OCI-LY7 (cell line): ENCODE measurements around the gene GLIPR2. TPM values are rescaled to one million over a fixed set of nuclear protein-coding genes. Genes with fewer than 3 reads are reported as not detected.
A peak's percentile ranks its signal among the peaks of the same experiment; 100 is the strongest.

ENCODE experiments used
- BruUV-seq: library from RNA; stranded (reverse); fragments of 400-500 nt; replicated peaks from 2 replicates; lab custom pipeline; 2021; lab: Mats Ljungman, UMichigan
- CTCF ChIA-PET: fragments of 300-600 bp; sonication (Branson Sonifier 250); formaldehyde crosslinking; loops from one replicate; lab custom pipeline; 2022; ENCODE audit warnings: antibody characterized with exemption; ENCODE audit not compliant: unreplicated experiment; lab: Charles Lee
- POLR2A ChIA-PET: fragments of 300-600 bp; sonication (Branson Sonifier 250); formaldehyde crosslinking; loops from one replicate; lab custom pipeline; 2022; ENCODE audit warnings: antibody characterized with exemption; lab: Charles Lee
- DNase-seq: peaks from one replicate; pipeline ENCODE4 v3.0.0-alpha.2; 2015; ENCODE audit warnings: low spot score
- H2AFZ ChIP-seq: fragments of 200-600 bp; sonication (generic), shearing (Covaris generic); 2 replicates; pipeline ENCODE4 v1.6.1; 2014; ENCODE audit warnings: mild to moderate bottlenecking, antibody characterized with exemption, low read length, moderate library complexity
- H3K27ac ChIP-seq: fragments of 200-600 bp; sonication (generic); 2 replicates; pipeline ENCODE4 v1.5.1; 2014; ENCODE audit warnings: mixed run types, low read depth, mild to moderate bottlenecking, moderate library complexity, low read length, inconsistent platforms; ENCODE audit not compliant: poor library complexity, severe bottlenecking
- H3K36me3 ChIP-seq: fragments of 200-600 bp; sonication (generic); 2 replicates; pipeline ENCODE4 v1.6.1; 2014; ENCODE audit warnings: mild to moderate bottlenecking, antibody characterized with exemption, low read length, moderate library complexity, mixed read lengths; ENCODE audit not compliant: insufficient read depth
- H3K4me1 ChIP-seq: fragments of 200-600 bp; sonication (generic); 2 replicates; pipeline ENCODE4 v1.5.1; 2014; ENCODE audit warnings: mild to moderate bottlenecking, low read length; ENCODE audit not compliant: insufficient read depth, poor library complexity, severe bottlenecking
- H3K4me2 ChIP-seq: fragments of 200-600 bp; sonication (generic); 2 replicates; pipeline ENCODE4 v1.6.1; 2014; ENCODE audit warnings: mild to moderate bottlenecking, low read length
- H3K4me3 ChIP-seq: fragments of 200-600 bp; sonication (generic); 2 replicates; pipeline ENCODE4 v1.5.1; 2014; ENCODE audit warnings: mild to moderate bottlenecking, low read depth, low read length; ENCODE audit not compliant: poor library complexity, severe bottlenecking
- H3K79me2 ChIP-seq: fragments of 200-600 bp; sonication (generic); 2 replicates; pipeline ENCODE4 v1.6.1; 2016; ENCODE audit warnings: low read depth, mild to moderate bottlenecking, low read length, moderate library complexity, mixed read lengths; ENCODE audit not compliant: insufficient read depth
- H3K9me2 ChIP-seq: fragments of 200-600 bp; sonication (generic); 2 replicates; pipeline ENCODE4 v1.6.1; 2016; ENCODE audit warnings: mild to moderate bottlenecking, low read length, mixed read lengths; ENCODE audit not compliant: insufficient read depth
- H3K9me3 ChIP-seq: fragments of 200-600 bp; sonication (generic); 2 replicates; pipeline ENCODE4 v1.6.1; 2014; ENCODE audit warnings: mild to moderate bottlenecking, mixed run types, low read length, mixed read lengths
- H4K20me1 ChIP-seq: fragments of 200-600 bp; sonication (generic); 2 replicates; pipeline ENCODE4 v1.6.1; 2014; ENCODE audit warnings: mild to moderate bottlenecking, antibody characterized with exemption, low read length, moderate library complexity, mixed read lengths; ENCODE audit not compliant: insufficient read depth
- EZH2phosphoT487 ChIP-seq: fragments of 200-600 bp; sonication (generic); IDR thresholded peaks from 2 replicates; pipeline ENCODE4 v1.6.1; 2018; ENCODE audit warnings: low read depth, borderline replicate concordance, mild to moderate bottlenecking, mixed run types, antibody characterized with exemption, low read length, moderate library complexity, mixed read lengths
- intact Hi-C: fragments of 100-400 bp; cut with micrococcal nuclease; formaldehyde crosslinking; loops from one replicate; pipeline ENCODE4 v1.10.0; 2022; ENCODE audit not compliant: unreplicated experiment
- total RNA-seq, 2 experiments: library from RNA; depleted of rRNA in 1 of 2; stranded (reverse); fragments of >200 nt in 1 of 2; shearing (Covaris generic) in 1 of 2; gene quantifications; 2 replicates each; pipeline ENCODE4 v1.2.3, GENCODE V29; 2014 to 2022
- TF ChIP-seq, protein P1 (sequence below): fragments of 200-600 bp; sonication (generic); conservative IDR thresholded peaks from 2 replicates; pipeline ENCODE4 v1.5.1; 2014; ENCODE audit warnings: mild to moderate bottlenecking, antibody characterized with exemption, low read length, moderate library complexity, mixed read lengths

Gene GLIPR2
- total RNA-seq, 2 experiments from 2014 or later = not detected

DNA sequence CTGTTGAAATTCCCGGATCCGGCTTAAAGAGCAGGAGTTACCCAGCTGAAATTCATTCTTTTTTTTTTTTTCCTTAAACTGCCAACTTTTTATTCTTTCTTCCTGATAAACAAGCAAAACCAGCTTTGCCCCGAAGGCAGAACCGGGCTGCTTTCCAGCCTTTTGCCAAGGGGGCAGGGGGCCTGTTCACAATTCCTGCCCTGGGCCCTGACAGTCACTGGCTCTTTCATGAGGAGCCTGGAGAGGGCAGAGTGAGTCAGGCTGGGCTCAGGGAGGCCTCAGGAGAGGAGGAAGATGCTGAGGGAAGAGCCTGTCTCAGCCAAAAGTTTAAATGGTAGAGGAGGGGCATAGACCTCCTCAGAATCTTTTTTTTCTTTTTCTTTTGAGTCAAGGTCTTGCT lies 4.8 kb downstream of the GLIPR2 start:
- Histone ChIP-seq H3K9me2 (no peaks in the 10 kb centered on the region), H3K4me2 (no peak overlapping the region), H3K9me3 (peaks cover 10% of the 10 kb centered on the region; the same call in 1 of the 2 replicates), H4K20me1 (no peaks in the 10 kb centered on the region), H3K79me2 (no peaks in the 10 kb centered on the region), H3K4me3 (no peak overlapping the region), H3K4me1 (peaks cover 20% of the 10 kb centered on the region), H2AFZ (no peak overlapping the region), H3K27ac (no peak overlapping the region), H3K36me3 (no peaks in the 10 kb centered on the region)
- TF ChIP-seq EZH2phosphoT487 = no peak
- TF ChIP-seq, protein P1, sequence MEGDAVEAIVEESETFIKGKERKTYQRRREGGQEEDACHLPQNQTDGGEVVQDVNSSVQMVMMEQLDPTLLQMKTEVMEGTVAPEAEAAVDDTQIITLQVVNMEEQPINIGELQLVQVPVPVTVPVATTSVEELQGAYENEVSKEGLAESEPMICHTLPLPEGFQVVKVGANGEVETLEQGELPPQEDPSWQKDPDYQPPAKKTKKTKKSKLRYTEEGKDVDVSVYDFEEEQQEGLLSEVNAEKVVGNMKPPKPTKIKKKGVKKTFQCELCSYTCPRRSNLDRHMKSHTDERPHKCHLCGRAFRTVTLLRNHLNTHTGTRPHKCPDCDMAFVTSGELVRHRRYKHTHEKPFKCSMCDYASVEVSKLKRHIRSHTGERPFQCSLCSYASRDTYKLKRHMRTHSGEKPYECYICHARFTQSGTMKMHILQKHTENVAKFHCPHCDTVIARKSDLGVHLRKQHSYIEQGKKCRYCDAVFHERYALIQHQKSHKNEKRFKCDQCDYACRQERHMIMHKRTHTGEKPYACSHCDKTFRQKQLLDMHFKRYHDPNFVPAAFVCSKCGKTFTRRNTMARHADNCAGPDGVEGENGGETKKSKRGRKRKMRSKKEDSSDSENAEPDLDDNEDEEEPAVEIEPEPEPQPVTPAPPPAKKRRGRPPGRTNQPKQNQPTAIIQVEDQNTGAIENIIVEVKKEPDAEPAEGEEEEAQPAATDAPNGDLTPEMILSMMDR = 0 out of 2 replicates have a peak, but pooled peaks have one; percentile 15
- ChIA-PET CTCF (no interaction called here), POLR2A (interaction anchor here (0.7 kb wide), 1 partner anchor 16 kb away, joined by 3 read pairs; no protein-coding TSS in a partner anchor)
- intact Hi-C loops = no loop called here
- BruUV-seq = no TSS peak
- no peak for DNase-seq

- DNase-seq = no peak
- no peaks in the 10 kb centered on the region for H3K79me2 ChIP-seq
- TF ChIP-seq, protein P1 = no peak
- TF ChIP-seq EZH2phosphoT487 = no peak
- POLR2A ChIA-PET = interaction anchor here (0.7 to 1.2 kb wide), 2 partner anchors 9 to 15 kb away, joined by 3 to 4 read pairs; no protein-coding TSS in a partner anchor
- intact Hi-C loops = no loop called here
- peaks cover 12% of the 10 kb centered on the region; the same call in 1 of the 2 replicates for H3K9me3 ChIP-seq
- H3K27ac ChIP-seq = no peak overlapping the region
- CTCF ChIA-PET = no interaction called here
- H3K4me1 ChIP-seq = peaks cover 20% of the 10 kb centered on the region
- no peak overlapping the region for H3K4me2 ChIP-seq
- H3K4me3 ChIP-seq = no peak overlapping the region
- H3K36me3 ChIP-seq = no peaks in the 10 kb centered on the region
- H2AFZ ChIP-seq = no peak overlapping the region
- H4K20me1 ChIP-seq = no peaks in the 10 kb centered on the region
- no TSS peak for BruUV-seq
- H3K9me2 ChIP-seq = no peaks in the 10 kb centered on the region
Observed at GRCh38 chr9:36141761-36142160, 5.2 kb downstream of the GLIPR2 start.

DNA sequence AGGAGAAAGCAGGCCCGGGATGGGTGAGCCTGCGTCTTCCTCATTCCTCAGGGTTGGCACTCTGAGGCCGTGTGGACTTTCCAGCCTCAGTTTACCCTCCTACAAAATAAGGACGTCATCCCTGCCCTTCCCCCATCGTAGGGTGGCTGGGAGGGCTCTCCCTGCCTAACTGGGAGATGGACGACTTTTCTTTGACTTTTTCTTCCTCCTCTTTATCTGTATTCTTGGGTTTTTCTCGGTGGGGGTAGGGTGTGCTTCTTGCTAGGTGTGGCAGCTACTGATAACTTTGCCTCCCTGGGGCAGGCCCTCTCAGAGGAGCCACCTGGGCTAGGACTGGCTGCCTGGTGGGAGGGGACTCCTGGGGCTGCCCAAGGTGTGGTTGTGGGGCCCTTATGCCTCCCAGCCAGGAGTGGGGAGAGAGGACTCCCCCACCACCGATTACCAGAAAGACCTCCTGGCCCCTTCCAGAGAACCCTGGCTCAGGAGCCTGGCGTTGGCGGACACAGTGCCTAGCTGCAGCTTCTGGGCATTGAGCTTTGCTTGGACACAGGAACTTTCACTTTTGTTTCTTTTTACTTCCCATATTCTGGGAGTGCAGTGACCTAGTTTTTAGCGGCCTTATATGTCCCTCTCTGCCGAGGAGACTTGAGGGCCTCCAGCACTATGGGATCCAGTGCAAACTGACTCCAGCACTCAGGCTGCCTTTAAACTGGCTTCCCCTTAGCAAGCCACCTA lies 6.1 kb downstream of the GLIPR2 start:
- H3K4me1 ChIP-seq = peaks cover 20% of the 10 kb centered on the region
- CTCF ChIA-PET = no interaction called here
- H3K36me3 ChIP-seq = no peaks in the 10 kb centered on the region
- H4K20me1 ChIP-seq = no peaks in the 10 kb centered on the region
- H3K4me3 ChIP-seq = no peak overlapping the region
- peak overlapping the region; percentile 35; the same call in 1 of the 2 replicates for H2AFZ ChIP-seq
- H3K79me2 ChIP-seq = no peaks in the 10 kb centered on the region
- no peak for DNase-seq
- peaks cover 12% of the 10 kb centered on the region; the same call in 1 of the 2 replicates for H3K9me3 ChIP-seq
- intact Hi-C loops = no loop called here
- POLR2A ChIA-PET = interaction anchor here (1.2 to 1.5 kb wide), 3 partner anchors 8 to 49 kb away, joined by 4 read pairs; partner anchors contain the start of gene CLTA
- peak overlapping the region; percentile 18; the same call in 1 of the 2 replicates for H3K4me2 ChIP-seq
- H3K9me2 ChIP-seq = no peaks in the 10 kb centered on the region
- no peak overlapping the region for H3K27ac ChIP-seq
- no TSS peak for BruUV-seq
- TF ChIP-seq EZH2phosphoT487 = no peak
- TF ChIP-seq, protein P1 = no peak
